Activated CD4-positive, CD25-positive, alpha-beta regulatory T cell treated with anti-CD3 and anti-CD28 coated beads, Interleukin-2, amount 50 U/mL, for 16 hours (primary cell): Measurements from ENCODE around the gene HGS.

Experiments used
- DNase-seq: peaks from one replicate; pipeline ENCODE4 v3.0.0-alpha.2; 2020; ENCODE audit warnings: low read depth, low spot score

The HGS gene

GRCh38 chr17:81703747-81704654 is 20.2 kb downstream of the HGS start:
- DNase-seq: no peak

- DNase-seq: no peak
These were observed 21.9 kb downstream of the HGS start for GRCh38 chr17:81705518-81706231.

GRCh38 chr17:81706232-81706611 is 22.4 kb downstream of the HGS start:
- DNase-seq: no peak

- no peak for DNase-seq
These were observed 23.2 kb downstream of the HGS start for GRCh38 chr17:81706757-81707624.

- no peak for DNase-seq
These were observed 24.2 kb downstream of the HGS start for GRCh38 chr17:81707725-81708646.

GRCh38 chr17:81708739-81709185 is 25.0 kb downstream of the HGS start:
- DNase-seq: no peak

- DNase-seq: no peak
These were observed 26.9 kb downstream of the HGS start for GRCh38 chr17:81710514-81711308.

- peak; percentile 55 for DNase-seq
These were observed 28.1 kb downstream of the HGS start, which contains the start of gene SLC25A10 for GRCh38 chr17:81711814-81712467. Gene SLC25A10, plus strand, starts transcription at chr17:81712284. Its CDS starts 143 bp downstream, at chr17:81712427.

- DNase-seq: no peak
These were observed 28.7 kb downstream of the HGS start for GRCh38 chr17:81712468-81713003.

- DNase-seq: no peak
These were observed 29.3 kb downstream of the HGS start for GRCh38 chr17:81713004-81713555.

- DNase-seq: no peak
These were observed 30.0 kb downstream of the HGS start for GRCh38 chr17:81713556-81714411.

- DNase-seq: no peak
These were observed 30.7 kb downstream of the HGS start for GRCh38 chr17:81714412-81715106.

GRCh38 chr17:81715107-81715871 is 31.5 kb downstream of the HGS start:
- DNase-seq: no peak

- DNase-seq: no peak
These were observed 32.3 kb downstream of the HGS start for GRCh38 chr17:81715872-81716673.

GRCh38 chr17:81716674-81716996 is 32.8 kb downstream of the HGS start:
- DNase-seq: no peak
